Activated T-cell treated with anti-CD3 and anti-CD28 coated beads for 1 hour (primary cell): ENCODE results near the gene CALHM6.

Source experiments
- DNase-seq: peaks from one replicate; pipeline ENCODE4 v3.0.0-alpha.2; 2020; ENCODE audit warnings: low read depth

The CALHM6 gene

DNA sequence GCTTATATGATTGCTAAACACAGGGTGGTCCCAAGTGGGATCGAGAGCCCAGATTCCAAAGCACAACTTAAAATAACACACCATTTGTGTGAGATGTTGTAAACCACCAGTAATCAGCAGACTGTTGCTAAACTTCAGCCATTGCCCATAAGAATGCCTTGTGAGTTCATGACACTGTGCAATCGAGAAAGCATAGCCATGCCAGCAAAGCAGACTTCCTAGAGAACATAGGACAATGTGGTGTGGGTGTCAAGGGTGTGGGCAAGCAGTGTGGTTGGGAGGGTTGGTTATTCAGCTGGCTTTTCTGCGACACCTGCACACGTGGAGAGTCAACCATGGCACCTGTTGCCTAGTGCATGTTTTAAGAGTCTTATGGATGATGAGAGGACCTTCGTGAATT lies 16.1 kb upstream of the CALHM6 start:
- no peak for DNase-seq

DNA sequence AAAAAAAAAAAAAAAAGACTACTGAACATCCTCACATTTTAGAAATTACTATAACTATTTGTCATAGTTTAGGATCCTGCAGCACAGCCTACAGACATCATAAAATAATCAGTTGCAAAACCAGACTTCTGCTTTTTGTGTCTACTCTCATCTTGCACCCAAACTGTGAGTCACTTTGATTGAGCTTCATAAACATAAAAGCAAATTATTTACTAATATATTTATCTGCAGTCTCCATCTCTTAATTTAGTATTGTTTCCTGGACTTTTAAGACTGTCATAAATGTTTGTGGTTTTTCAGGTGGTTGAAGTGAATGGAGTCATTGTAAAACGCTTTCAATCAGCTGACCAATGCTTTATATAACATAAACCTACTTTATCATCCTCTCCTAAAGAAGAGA lies 14.8 kb upstream of the CALHM6 start:
- no peak for DNase-seq

DNA sequence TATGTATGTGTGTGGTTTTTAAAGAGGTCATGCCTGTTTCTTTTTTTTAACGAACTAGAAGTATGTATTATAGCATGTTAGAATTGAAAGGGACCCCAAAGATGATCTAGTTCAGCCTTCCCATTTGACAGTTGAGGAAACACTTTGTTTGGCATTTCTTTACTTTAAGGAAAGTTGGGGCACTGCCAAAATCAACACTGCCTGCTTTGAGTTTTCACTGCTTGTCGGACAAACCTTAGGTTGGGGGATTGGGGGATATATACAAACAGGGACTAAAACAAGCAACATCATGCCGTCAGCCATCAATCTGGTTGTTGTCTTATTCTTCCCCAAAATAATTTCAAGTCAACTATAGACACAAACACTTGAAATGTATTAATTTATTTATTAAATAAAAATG lies 14.1 kb upstream of the CALHM6 start:
- DNase-seq: no peak

DNA sequence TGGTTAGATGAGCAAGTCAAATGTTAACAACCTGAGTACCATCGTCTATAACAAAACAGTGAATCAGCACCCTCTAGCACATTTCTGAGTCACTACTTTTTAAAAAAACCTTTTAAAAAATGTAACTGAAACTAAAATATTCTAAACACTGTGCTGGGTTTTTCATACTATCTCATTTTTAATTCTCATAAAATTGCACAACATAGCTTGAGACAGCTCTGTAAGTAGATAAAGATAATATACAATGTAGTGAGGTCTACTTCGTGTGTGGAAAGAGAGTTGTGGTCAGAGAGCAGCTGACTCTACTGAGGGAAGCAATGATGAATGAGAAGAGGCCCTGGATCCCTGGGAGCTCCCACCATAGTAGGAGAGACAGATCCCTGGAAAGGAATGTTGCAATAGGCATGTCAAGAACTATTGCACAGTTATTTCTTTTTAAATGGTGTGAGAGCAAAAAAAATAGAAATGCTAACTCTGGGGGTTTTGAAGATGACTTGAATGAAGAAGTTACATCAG lies 13.6 kb upstream of the CALHM6 start:
- no peak for DNase-seq

DNA sequence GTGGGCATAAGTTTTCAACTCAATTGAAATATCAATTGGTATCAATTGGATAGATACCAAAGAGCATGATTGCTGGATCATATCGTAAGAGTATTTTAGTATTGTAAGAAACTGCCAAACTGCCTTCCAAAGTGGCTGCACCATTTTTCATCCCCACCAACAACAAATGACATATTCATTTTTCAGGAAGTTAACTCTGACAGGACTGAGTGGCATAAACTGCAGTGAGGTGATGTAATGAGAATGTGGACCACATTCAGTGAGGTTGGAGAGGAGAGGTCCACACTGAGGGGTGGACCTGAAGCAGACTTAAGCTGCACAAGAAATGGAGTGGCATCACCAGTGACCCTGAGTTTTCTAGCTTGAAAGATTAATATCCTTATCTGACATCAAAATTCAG lies 11.6 kb upstream of the CALHM6 start:
- DNase-seq: no peak

DNA sequence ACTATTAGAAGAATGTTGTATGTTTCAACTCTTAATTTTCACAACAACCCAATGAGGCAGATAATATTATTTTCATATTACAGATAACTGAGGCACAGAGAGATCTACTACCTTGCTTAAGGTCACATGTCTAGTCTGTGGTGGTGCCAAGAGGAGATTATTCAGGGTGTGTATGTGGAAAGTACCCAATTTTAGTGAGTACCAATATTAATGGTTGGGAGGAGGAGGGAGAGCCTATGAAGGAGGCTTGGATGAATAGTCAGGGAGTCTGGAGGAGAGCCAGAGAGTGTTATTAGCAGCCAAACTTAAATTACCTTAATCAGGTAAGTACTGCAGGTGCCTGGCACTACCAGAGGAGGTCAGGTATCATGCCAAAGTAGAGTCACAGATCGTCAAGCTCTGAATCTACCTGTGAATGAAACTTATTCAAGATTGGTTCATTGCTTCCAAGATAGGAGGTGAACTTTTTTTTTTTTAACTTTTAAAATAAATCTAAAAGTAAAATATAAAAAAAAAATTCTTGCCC lies 10.9 kb upstream of the CALHM6 start:
- no peak for DNase-seq

DNA sequence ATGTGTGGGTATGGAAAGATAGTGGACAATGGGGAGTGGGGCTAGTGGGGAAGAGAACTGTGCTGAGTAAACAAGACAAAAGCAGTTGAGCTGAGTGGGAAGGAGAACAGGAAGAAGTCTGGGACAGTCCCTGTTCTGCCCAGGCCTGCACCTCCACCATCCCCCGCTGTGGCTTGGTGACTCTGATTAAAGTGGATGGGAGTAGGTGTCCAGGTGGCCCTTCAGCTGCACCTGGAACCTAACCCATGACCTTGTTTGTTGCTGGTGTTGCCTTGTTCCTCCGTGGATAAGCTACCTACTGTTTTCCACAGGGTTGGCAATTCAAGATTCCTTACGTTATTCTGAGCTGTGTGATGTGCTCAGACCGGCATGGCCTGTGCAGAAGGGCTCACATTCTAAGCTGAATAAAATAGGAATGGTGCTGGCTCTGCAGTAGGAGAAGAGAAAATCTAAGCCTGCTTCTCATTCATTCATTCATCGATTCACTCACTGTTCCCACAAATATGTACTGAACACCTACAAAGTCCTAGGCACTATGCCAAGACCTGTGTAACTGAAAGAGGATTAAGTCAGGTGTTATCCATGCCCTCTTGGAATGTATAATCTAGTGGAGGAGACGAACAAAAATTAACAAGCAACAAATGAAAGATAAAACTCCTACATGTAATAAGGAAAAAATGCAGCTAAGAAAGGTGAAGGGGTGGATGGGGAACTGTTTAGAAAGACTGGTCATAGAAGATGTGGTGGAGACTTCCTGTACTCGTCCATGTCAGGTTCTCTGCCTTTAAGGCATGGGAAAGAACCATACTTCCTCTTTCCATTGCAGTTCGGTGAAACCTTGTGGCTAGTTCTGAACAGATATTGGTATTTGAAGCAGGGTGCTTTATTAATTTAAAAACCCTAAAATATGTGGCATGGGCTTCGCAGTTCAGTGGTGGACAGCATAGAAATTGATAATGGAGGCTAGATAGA lies 10.1 kb upstream of the CALHM6 start:
- no peak for DNase-seq

DNA sequence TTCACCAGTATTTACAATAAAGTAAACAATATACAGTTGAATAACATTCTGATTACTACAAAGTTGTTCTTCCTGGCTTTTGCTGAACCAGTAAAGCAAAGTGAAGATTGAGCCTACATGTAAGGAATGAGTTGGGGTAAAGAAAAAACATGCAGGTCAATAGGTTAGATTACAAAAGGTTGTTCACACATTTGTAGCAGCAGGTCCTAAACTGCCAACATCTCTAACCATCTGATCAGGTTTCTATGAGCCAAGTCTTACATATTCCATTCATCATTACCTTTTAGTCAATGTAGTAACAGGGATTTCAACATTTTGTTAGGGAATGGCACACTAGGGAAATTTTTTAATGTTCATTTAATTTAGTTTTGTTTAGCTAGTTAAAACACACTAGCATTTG lies 9.3 kb upstream of the CALHM6 start:
- no peak for DNase-seq

DNA sequence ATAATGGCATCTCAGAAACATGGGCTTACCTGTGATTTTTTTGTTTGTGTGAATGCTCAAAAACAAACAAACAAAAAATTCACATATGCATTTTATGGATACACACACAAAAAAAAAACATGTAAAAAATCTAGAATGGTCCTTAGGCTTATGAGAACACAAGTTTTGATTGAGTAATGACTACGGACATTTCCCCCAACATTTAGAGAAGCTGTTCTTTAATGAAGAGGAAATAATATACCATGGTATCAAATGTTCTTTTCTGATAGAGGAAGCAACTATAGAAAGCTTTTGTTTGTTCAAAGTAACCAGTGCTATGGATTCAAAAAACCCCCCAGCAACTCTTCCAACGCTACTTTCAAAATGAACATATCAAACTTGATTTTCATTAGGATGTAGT lies 8.6 kb upstream of the CALHM6 start:
- no peak for DNase-seq

DNA sequence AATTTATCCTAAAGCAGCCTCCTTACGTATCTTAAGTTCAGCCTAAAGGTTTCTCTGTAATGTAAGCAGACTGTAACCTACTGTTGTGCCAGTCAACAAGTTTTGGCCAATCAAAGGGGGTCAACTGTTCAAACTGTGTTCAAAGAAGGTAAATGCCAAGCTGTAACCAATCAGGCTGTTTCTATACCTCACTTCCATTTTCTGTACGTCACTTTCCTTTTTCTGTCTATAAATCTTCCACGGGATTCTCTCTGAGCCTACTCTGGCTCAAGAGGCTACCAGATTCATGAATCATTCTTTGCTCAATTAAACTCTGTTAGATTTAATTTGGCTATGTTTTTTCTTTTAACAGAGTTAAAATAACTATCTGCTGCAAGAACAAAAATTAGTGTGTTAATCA lies 5.1 kb upstream of the CALHM6 start:
- DNase-seq: no peak

DNA sequence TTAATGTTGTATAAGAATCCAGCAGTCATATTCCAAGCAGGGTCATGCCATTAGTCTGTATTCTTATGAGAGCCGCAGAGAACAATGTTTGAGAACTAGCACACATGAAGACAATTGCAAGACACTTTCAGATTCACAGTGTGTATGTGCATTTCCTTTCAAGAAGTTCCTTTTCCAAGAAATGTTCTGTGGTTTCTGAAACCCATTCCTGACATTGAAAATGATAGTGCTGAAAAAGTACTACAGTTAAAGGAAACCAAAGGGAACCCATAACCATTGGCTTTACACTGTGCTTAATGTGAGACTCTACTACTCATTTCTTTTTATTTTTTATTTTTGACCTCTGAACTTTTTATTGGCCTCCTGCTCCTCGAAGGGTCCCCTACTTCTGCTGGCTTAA lies 4.2 kb upstream of the CALHM6 start:
- no peak for DNase-seq

DNA sequence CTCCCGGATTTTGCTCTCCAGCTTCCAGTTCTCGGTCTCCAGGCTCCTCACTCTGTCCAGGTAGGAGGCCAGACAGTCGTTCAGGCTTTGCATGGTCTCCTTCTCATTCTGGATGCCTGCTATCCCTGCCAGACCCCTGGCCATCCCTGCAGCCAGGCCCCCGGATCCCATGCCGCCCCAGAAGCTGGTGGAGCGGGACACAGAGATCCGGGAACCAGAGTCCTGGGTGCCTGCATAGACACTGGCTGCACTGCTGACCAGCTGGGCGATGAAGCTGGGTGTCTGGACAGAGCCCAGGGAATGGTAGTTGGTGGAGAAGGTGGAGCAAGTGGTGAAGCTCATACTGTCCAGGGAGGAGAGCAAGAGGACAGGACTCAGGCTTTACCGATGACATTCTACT lies 2.9 kb upstream of the CALHM6 start:
- DNase-seq: no peak

DNA sequence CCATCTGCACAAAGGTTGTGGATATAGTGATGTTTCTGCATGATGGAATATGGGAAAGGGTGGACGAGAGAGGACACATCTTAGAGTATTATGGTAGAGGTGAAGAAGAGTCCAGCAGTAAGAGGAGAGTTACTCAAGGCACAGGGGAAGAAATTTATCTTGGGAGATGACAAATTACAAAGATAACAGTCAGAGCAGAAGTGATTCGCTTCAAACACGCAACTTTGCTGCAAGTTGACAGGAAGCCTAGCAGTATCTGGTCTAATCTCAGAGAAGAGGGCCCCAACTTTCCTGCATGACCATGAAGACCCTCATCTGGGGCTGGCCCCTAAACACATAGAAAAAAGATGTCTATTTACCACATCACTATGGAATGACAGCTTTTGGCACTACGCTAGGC lies 1.2 kb upstream of the CALHM6 start:
- DNase-seq: no peak

DNA sequence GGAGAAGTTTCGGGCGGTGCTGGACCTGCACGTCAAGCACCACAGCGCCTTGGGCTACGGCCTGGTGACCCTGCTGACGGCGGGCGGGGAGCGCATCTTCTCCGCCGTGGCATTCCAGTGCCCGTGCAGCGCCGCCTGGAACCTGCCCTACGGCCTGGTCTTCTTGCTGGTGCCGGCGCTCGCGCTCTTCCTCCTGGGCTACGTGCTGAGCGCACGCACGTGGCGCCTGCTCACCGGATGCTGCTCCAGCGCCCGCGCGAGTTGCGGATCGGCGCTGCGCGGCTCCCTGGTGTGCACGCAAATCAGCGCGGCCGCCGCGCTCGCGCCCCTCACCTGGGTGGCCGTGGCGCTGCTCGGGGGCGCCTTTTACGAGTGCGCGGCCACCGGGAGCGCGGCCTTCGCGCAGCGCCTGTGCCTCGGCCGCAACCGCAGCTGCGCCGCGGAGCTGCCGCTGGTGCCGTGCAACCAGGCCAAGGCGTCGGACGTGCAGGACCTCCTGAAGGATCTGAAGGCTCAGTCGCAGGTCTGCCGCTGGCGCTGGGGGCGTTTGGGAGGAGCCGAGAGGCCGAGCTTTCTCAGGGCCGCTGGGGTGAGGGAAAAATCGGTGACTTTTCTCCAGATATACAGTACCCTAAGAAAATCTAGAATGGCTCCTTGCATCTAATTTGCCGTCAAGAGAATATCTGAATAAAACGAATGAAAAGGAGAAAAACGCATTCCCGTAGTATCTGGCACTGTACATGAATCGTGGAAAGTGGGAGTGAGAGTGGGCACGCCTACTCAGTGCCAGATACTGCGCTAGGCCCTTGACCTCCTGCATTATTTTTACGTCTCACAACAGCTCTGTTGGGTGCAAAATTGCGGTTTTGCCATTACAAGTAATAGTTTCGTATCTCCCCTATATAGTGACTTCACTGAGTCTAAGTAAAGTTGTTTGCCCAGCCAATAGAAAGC lies 1.0 kb downstream of the CALHM6 start:
- peak; percentile 4 for DNase-seq

DNA sequence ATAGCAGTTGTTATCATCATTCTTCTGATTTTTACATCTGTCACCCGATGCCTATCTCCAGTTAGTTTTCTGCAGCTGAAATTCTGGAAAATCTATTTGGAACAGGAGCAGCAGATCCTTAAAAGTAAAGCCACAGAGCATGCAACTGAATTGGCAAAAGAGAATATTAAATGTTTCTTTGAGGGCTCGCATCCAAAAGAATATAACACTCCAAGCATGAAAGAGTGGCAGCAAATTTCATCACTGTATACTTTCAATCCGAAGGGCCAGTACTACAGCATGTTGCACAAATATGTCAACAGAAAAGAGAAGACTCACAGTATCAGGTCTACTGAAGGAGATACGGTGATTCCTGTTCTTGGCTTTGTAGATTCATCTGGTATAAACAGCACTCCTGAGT lies 2.1 kb downstream of the CALHM6 start:
- DNase-seq: no peak

DNA sequence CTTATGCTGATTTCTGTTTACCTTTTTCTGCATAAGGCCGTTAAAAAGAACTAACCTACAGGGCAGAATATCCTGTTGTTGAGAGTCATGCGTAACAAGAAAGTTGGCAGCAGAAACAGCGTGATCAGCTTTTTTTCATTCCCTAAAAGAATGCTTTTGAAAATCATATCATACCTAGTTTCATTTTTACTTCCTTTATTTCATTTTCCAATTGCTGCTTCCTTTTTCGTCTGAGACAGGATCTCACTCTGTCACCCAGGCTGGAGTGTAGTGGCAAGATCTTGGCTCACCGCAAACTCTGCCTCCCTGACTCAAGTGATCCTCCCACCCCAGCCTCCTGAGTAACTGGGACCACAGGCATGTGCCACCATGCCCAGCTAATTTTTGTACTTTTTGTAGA lies 4.1 kb downstream of the CALHM6 start:
- DNase-seq: no peak

DNA sequence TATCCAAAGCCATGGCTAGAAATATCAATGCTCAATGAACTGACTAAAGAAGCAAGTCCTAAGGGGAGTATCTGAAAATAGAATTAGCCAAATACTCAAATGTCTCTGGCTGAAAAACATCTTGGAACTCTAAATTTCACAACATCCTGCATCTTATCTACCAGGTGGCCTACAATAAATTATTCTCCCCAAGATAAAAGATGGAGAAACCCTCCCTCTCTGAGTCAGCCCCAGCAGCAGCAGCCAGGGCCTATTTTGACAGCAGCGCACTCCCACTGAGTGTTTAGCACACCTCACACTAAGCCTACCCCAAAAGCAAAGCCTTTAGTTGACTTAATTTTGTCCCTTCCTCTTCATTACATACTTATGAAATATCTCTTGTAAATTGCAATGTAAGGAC lies 5.9 kb downstream of the CALHM6 start:
- DNase-seq: no peak

DNA sequence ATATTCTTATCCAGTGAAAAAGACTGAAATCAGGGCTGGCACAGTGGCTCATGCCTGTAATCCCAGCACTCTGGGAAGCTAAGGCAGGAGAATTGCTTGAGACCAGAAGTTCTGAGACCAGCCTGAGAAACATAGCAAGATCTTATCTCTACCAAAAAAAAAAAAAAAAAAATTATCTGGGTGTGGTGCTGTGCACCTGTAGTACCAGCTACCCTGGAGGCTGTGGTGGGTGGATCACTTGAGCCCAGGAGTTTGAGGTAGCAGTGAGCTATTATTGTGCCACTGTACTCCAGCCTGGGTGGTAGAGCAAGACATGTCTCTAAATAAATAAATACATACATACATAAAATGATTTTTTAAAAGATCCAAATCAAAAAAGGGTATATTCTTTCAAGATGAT lies 6.3 kb downstream of the CALHM6 start:
- no peak for DNase-seq

DNA sequence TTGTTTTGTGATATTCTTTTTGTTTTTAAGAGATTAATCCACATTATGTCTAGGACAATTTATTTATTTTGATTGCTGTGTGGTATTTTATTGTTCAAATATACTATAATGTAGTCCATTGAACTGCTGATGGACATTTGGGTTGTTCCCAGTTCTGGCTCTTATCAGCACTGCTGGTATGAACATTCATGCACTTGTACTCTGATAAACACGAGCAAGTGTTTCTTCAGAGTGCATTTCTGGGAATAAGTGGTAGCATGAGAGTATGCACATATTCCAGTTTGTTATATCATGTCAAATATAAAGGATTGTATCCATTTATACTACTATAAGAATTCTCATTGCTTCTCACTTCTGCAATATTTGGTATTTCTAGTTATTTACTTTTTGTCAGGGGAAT lies 7.1 kb downstream of the CALHM6 start:
- DNase-seq: no peak

DNA sequence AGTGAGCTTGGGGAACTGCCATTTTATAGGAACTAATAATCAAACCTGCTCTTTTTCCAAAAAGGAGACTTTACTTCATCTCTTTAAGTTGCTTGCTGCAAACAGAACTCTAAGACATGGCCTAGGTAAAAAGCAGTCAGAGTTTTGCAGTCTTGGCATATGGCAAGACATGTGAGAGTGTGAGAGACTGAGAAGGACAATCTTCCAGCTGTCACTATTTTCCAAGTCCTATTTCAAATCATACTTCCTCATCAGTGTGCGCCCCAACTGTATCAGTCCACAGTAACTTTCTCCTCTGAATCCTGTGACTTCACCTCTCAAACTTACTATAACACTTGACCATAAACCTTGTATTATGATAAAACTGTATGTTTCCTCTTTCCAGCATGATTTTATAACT lies 10.4 kb downstream of the CALHM6 start:
- DNase-seq: no peak

DNA sequence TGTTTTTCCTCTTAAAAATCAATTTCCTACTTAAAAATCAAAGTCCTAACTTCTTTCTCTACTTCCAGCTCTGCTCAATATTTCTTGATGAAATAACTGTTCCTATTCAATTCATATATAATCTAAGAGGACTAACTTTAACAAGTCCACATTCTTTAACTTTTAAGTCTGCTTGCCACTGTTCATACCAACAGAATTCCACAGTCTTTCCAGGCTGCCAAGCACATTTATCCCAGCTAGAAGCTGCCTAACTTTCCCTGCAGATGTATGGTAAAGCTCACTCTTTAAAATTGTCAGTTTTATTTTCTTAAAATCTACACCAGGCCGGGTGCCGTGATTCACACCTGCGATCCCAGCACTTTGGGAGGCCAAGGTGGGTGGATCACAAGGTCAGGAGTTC lies 11.5 kb downstream of the CALHM6 start:
- no peak for DNase-seq

DNA sequence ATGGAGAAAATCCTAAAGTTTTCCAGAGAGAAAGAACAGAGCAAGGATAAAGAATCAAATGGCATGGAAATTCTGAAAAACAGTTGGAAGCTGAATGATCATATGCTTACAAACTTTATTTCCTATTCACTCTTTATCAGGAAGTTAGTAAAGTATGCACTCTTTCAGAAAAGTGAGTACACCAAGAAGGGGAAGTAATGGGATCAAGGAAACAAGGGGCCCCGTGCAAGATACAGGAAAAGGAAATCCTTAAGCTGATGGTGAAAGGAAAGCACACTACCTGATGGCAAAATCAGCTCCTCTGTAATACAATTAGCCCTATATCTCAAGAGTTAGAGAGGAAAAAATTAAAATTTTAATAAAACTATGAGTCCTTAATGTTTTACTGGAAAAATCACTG lies 14.0 kb downstream of the CALHM6 start:
- no peak for DNase-seq
